Astrocyte (in vitro differentiated cells and primary cell): Measurements from ENCODE around the gene MTA1.

Experiments used
- EZH2 ChIP-seq: IDR thresholded peaks from 2 replicates; pipeline ENCODE4 v1.6.1; 2012; ENCODE audit warnings: mild to moderate bottlenecking, low read length, inconsistent platforms; ENCODE audit not compliant: insufficient read depth
- TF ChIP-seq, protein P1 (sequence below): IDR thresholded peaks from 2 replicates; pipeline ENCODE4 v1.5.1; 2011; ENCODE audit warnings: low read depth, mild to moderate bottlenecking, inconsistent platforms, low read length, moderate library complexity; ENCODE audit not compliant: insufficient read depth

DNA sequence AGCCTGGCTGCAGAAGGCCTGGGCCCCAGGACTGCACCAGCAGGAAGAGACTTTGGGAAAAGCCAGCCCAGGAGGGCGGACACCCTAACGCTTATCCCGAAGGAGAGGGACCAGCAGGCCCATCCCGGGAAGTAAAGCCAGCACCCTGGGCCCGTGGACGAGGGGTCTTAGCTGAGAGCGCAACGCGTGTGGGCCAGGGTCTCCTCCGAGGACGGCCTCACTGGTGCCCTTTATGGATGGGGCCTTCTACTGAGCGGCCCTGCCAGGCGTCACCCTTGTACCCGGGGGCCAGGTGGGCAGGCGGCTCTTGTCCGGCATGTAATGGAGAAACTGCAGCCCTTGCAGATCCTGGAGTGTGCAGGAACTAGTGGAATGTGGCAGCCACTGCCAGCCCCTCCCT, 85.5 kb downstream of the MTA1 start:
- TF ChIP-seq, protein P1, sequence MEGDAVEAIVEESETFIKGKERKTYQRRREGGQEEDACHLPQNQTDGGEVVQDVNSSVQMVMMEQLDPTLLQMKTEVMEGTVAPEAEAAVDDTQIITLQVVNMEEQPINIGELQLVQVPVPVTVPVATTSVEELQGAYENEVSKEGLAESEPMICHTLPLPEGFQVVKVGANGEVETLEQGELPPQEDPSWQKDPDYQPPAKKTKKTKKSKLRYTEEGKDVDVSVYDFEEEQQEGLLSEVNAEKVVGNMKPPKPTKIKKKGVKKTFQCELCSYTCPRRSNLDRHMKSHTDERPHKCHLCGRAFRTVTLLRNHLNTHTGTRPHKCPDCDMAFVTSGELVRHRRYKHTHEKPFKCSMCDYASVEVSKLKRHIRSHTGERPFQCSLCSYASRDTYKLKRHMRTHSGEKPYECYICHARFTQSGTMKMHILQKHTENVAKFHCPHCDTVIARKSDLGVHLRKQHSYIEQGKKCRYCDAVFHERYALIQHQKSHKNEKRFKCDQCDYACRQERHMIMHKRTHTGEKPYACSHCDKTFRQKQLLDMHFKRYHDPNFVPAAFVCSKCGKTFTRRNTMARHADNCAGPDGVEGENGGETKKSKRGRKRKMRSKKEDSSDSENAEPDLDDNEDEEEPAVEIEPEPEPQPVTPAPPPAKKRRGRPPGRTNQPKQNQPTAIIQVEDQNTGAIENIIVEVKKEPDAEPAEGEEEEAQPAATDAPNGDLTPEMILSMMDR, result no peak
- TF ChIP-seq EZH2, result no peak
